Fibroblast of lung (primary cell): Measurements from ENCODE around the gene NECTIN4. TPM values are rescaled to one million over a fixed set of nuclear protein-coding genes. Genes with fewer than 3 reads are reported as not detected.
A peak's percentile ranks its signal among the peaks of the same experiment; 100 is the strongest.

Source experiments
- DNase-seq, 2 donors: peaks; one replicate each; pipeline versions ENCODE4 v3.0.0 to v3.0.0-alpha.2; 2010; ENCODE audit warnings: low read depth in 2 of 2
- H2AFZ ChIP-seq: 2 replicates; pipeline ENCODE4 v1.5.1; 2012; ENCODE audit warnings: low read length, control low read depth, inconsistent platforms
- H3K27ac ChIP-seq: 2 replicates; pipeline ENCODE4 v1.5.1; 2011; ENCODE audit warnings: low read length, control low read depth; ENCODE audit not compliant: insufficient read depth
- H3K27me3 ChIP-seq: 2 replicates; pipeline ENCODE4 v1.5.1; 2011; ENCODE audit warnings: mild to moderate bottlenecking, low read length; ENCODE audit not compliant: control insufficient read depth, insufficient read depth
- H3K36me3 ChIP-seq: 2 replicates; pipeline ENCODE4 v1.5.1; 2011; ENCODE audit warnings: low read length; ENCODE audit not compliant: control insufficient read depth, insufficient read depth
- H3K4me1 ChIP-seq: 2 replicates; pipeline ENCODE4 v1.5.1; 2011; ENCODE audit warnings: low read length; ENCODE audit not compliant: control insufficient read depth, insufficient read depth; ENCODE audit errors: extremely low read depth
- H3K4me2 ChIP-seq: 2 replicates; pipeline ENCODE4 v1.5.1; 2011; ENCODE audit warnings: low read length, control low read depth; ENCODE audit not compliant: insufficient read depth; ENCODE audit errors: extremely low read depth
- H3K4me3 ChIP-seq, 4 experiments: fragments of 200-600 bp in 1 of 4; sonication (generic) in 1 of 4; replicated peaks in 1 of 4; 2 replicates each; pipeline ENCODE4 v1.5.1; 2011 to 2016; ENCODE audit warnings: low read length in 4 of 4, low read depth in 3 of 4, mild to moderate bottlenecking in 3 of 4, control low read depth in 2 of 4, inconsistent platforms in 1 of 4, mixed read lengths in 1 of 4; ENCODE audit not compliant: insufficient read depth in 1 of 4; ENCODE audit errors: control extremely low read depth in 1 of 4
- H3K79me2 ChIP-seq: 2 replicates; pipeline ENCODE4 v1.5.1; 2012; ENCODE audit warnings: mild to moderate bottlenecking, low read length, inconsistent platforms; ENCODE audit not compliant: control insufficient read depth, insufficient read depth
- H3K9ac ChIP-seq: 2 replicates; pipeline ENCODE4 v1.5.1; 2011; ENCODE audit warnings: mild to moderate bottlenecking, low read length, control low read depth; ENCODE audit not compliant: insufficient read depth
- H3K9me3 ChIP-seq: 2 replicates; pipeline ENCODE4 v1.5.1; 2012; ENCODE audit warnings: low read depth, low read length; ENCODE audit not compliant: control insufficient read depth, insufficient read depth
- H4K20me1 ChIP-seq: 2 replicates; pipeline ENCODE4 v1.5.1; 2011; ENCODE audit warnings: low read length; ENCODE audit not compliant: control insufficient read depth, insufficient read depth; ENCODE audit errors: extremely low read depth
- EZH2 ChIP-seq: IDR thresholded peaks from 2 replicates; pipeline ENCODE4 v1.5.1; 2012; ENCODE audit warnings: low read length, control low read depth, mild to moderate bottlenecking; ENCODE audit errors: missing control alignments
- polyA plus RNA-seq, 2 donors: library from polyadenylated mRNA; depleted of rRNA in 1 of 2; stranded (reverse) in 1 of 2; unstranded in 1 of 2; fragments of >200 nt; gene quantifications; 2 replicates each; pipeline ENCODE4 v1.2.1, GENCODE V29; 2011 to 2012; ENCODE audit warnings: missing spikeins in 1 of 2
- total RNA-seq: library from RNA; depleted of rRNA; stranded (reverse); fragments of >200 nt; gene quantifications from 2 replicates; pipeline ENCODE4 v1.2.1, GENCODE V29; 2014
- TF ChIP-seq, protein P1 (sequence below), 2 donors: IDR thresholded peaks in 1 of 2; conservative IDR thresholded peaks in 1 of 2; 1 replicate in 1 of 2; 2 replicates in 1 of 2; pipeline ENCODE4 v1.5.1; 2011 to 2012; ENCODE audit warnings: low read length in 2 of 2, control low read depth in 1 of 2, inconsistent platforms in 1 of 2, low read depth in 1 of 2, mild to moderate bottlenecking in 1 of 2

The NECTIN4 gene
- total and polyA plus RNA-seq, 2 donors (not counting 1 experiment from before 2014, with no cell fraction given), result 0.16 to 0.33 TPM

DNA sequence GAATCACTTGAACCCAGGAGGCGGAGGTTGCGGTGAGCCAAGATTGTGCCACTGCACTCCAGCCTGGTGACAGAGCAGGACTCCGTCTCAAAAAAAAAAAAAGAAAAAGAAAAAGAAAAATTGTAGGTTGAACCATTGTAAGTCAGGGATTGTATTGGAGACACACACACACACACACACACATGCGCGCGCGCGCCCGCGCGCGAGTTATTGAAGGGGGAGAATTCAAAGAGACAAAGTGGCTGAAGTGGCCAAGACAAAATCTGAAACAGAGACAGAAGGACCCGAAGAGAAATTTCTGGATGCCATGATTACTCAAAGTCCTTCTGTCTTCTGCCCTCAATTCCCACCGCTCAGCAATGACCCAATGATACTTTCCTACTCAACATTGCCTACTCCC lies 5.1 kb upstream of the NECTIN4 start:
- TF ChIP-seq, protein P1, sequence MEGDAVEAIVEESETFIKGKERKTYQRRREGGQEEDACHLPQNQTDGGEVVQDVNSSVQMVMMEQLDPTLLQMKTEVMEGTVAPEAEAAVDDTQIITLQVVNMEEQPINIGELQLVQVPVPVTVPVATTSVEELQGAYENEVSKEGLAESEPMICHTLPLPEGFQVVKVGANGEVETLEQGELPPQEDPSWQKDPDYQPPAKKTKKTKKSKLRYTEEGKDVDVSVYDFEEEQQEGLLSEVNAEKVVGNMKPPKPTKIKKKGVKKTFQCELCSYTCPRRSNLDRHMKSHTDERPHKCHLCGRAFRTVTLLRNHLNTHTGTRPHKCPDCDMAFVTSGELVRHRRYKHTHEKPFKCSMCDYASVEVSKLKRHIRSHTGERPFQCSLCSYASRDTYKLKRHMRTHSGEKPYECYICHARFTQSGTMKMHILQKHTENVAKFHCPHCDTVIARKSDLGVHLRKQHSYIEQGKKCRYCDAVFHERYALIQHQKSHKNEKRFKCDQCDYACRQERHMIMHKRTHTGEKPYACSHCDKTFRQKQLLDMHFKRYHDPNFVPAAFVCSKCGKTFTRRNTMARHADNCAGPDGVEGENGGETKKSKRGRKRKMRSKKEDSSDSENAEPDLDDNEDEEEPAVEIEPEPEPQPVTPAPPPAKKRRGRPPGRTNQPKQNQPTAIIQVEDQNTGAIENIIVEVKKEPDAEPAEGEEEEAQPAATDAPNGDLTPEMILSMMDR (conservative IDR thresholded peaks at IDR 0.05 in 1 of 2, IDR thresholded peaks at IDR 0.05 in 1 of 2; ENCODE audit: low read depth in 1 of 2, low read length in 2 of 2), result no peak
- TF ChIP-seq EZH2, result no peak
- no peak for DNase-seq
- no peaks in the 10 kb centered on the region for H3K9me3 ChIP-seq

DNA sequence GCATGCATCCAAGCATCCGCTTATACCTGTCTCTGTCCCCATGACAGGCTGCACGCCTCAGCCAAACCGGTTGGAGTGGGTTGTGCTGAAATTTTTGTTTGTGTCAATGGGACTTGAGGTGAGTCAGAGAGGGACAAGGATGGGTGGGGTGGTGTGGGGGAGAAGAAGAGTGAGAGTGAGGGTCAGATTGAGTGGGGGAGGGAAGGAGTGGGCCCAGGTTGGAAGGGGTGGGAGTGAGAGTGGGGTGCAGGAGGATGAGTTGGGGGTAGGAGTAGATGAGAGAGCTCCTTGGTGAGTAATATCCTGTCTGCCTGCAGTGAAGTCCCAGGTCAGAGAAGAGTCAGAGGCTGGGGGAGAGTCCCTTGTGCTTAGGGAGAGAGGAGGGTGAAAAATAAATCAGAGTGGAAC lies 3.3 kb upstream of the NECTIN4 start:
- H3K79me2 ChIP-seq, result no peaks in the 10 kb centered on the region
- no peak overlapping the region for H3K9ac ChIP-seq
- H3K27me3 ChIP-seq, result no peaks in the 10 kb centered on the region
- no peak overlapping the region for H3K4me2 ChIP-seq
- H2AFZ ChIP-seq, result no peak overlapping the region
- no peaks in the 10 kb centered on the region for H3K36me3 ChIP-seq
- DNase-seq, result peak in 1 of 2 donors; percentile 36
- H3K4me1 ChIP-seq, result peaks cover 10% of the 10 kb centered on the region
- no peak overlapping the region for H3K4me3 ChIP-seq
- no peak overlapping the region for H3K27ac ChIP-seq
- TF ChIP-seq, protein P1 (conservative IDR thresholded peaks at IDR 0.05 in 1 of 2, IDR thresholded peaks at IDR 0.05 in 1 of 2; ENCODE audit: low read depth in 1 of 2, low read length in 2 of 2), result no peak
- no peak for TF ChIP-seq EZH2
- no peaks in the 10 kb centered on the region for H3K9me3 ChIP-seq
- H4K20me1 ChIP-seq, result no peaks in the 10 kb centered on the region

More for the DNA sequence above, 5.1 kb upstream of the NECTIN4 start:
- no peaks in the 10 kb centered on the region for H3K36me3 ChIP-seq
- H2AFZ ChIP-seq, result no peak overlapping the region
- H3K9ac ChIP-seq, result no peak overlapping the region
- H3K4me1 ChIP-seq, result peaks cover 11% of the 10 kb centered on the region
- no peak overlapping the region for H3K4me3 ChIP-seq
- no peak overlapping the region for H3K4me2 ChIP-seq
- H3K27me3 ChIP-seq, result no peaks in the 10 kb centered on the region
- H3K79me2 ChIP-seq, result no peaks in the 10 kb centered on the region
- no peak overlapping the region for H3K27ac ChIP-seq
- H4K20me1 ChIP-seq, result no peaks in the 10 kb centered on the region

DNA sequence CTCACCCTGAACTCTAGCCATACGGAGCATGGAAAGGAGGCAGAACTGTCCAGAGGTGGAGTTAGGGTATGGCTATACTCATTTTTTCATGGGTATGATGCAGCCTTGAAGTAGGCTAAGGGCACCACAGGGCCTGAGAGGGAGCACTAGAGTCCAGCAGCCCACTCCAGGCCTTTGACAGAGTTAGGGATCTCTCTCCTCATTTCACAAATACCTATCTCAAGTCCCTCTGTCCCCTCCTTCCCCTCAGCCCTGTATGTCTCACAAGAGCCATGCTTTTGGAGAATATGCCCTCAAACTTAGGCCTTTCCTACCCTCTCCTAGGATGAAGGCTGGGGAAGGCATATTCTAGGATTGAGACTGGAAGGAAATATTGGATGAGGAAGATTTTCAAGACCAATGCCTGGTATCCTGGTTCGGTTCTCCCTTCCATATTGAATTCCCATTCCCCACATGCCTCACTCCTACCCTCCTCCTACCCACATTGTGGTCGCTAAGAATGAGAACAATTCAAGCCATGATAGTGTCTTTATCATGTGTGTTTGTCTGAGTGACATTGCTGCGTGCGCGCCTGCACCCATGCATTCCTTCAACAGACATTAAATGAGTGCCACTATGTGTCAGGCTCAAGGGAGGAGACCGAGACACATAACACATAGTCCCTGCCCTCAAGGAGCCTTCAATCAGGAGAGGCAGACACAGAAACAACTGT lies 2.6 kb upstream of the NECTIN4 start:
- H3K4me3 ChIP-seq, result no peak overlapping the region
- peak in 1 of 2 donors; percentile 53 for DNase-seq
- H3K9ac ChIP-seq, result no peak overlapping the region
- H3K27me3 ChIP-seq, result no peaks in the 10 kb centered on the region
- H3K27ac ChIP-seq, result no peak overlapping the region
- H3K4me2 ChIP-seq, result no peak overlapping the region
- no peaks in the 10 kb centered on the region for H4K20me1 ChIP-seq
- TF ChIP-seq, protein P1 (conservative IDR thresholded peaks at IDR 0.05 in 1 of 2, IDR thresholded peaks at IDR 0.05 in 1 of 2; ENCODE audit: low read depth in 1 of 2, low read length in 2 of 2), result no peak
- no peak for TF ChIP-seq EZH2
- no peak overlapping the region for H2AFZ ChIP-seq
- H3K9me3 ChIP-seq, result no peaks in the 10 kb centered on the region
- no peaks in the 10 kb centered on the region for H3K79me2 ChIP-seq
- H3K4me1 ChIP-seq, result peaks cover 6% of the 10 kb centered on the region
- no peaks in the 10 kb centered on the region for H3K36me3 ChIP-seq
